ENCODE data around the gene SSX2IP.
"Not testable (repeated sequence)": the region's sequence is repeated elsewhere in the genome, so short reads cannot be mapped to it uniquely, and the experiment has no call there.

Gene SSX2IP

DNA sequence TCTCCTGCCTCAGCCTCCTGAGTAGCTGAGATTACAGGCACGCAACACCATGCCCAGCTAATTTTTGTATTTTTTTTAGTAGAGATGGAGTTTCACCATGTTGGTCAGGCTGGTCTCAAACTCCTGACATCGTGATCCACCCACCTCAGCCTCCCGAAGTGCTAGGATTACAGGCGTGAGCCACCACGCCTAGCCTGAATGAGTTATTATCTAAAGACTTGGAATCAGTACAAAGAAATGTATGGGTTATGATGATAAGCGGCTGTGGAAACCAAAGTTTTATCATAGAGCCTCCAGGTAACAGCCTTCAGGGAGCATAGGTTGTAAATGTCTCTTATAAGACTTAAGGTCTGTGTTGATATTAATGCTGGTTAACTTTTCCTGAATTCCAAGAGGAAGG lies 50.5 kb downstream of the SSX2IP start:
- H3K9me3 ChIP-seq (ENCODE audit: control insufficient read depth in 2 of 2, low read length in 2 of 2); H3K27ac ChIP-seq (ENCODE audit: low read length); H3K4me1 ChIP-seq (ENCODE audit: control insufficient read depth, insufficient read depth, low read length); H3K4me3 ChIP-seq (ENCODE audit: low read length in 2 of 2); H3K27me3 ChIP-seq (ENCODE audit: control insufficient read depth in 1 of 2, insufficient read depth in 2 of 2, low read length in 2 of 2); H3K36me3 ChIP-seq (ENCODE audit: control insufficient read depth in 2 of 2, insufficient read depth in 2 of 2, low read length in 2 of 2); H3K9ac ChIP-seq (ENCODE audit: low read length in 2 of 2): not testable (repeated sequence)

DNA sequence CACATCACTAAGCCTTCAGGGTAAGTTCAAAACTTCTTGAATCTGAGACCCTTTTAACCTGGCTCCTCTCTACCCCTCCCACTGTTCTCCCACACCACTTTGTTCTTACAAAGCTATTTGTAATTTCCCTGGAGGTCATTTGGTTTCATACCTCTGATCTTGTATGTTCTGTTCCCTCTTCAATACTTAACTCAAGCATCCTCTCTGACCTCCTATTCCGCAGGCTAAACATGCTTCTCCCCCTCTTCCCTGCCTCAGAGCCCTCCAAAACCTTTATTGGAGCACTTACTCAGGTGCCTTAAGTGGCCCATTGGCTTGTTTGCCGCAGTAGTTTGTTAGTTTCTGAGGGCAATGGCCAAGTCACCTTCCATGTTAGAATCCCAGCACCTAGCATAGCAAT lies 54.8 kb downstream of the SSX2IP start:
- Histone ChIP-seq H3K9me3 (ENCODE audit: control insufficient read depth in 2 of 2, low read length in 2 of 2) (no peaks in the 10 kb centered on the region), H3K4me1 (ENCODE audit: control insufficient read depth, insufficient read depth, low read length) (no peaks in the 10 kb centered on the region), H3K9ac (ENCODE audit: low read length in 2 of 2) (no peak overlapping the region), H3K4me3 (ENCODE audit: low read length in 2 of 2) (no peak overlapping the region), H3K27ac (ENCODE audit: low read length) (no peak overlapping the region), H3K36me3 (ENCODE audit: control insufficient read depth in 2 of 2, insufficient read depth in 2 of 2, low read length in 2 of 2) (no peaks in the 10 kb centered on the region), H3K27me3 (ENCODE audit: control insufficient read depth in 1 of 2, insufficient read depth in 2 of 2, low read length in 2 of 2) (peaks cover 0 to 2% of the 10 kb centered on the region in 2 donors)

DNA sequence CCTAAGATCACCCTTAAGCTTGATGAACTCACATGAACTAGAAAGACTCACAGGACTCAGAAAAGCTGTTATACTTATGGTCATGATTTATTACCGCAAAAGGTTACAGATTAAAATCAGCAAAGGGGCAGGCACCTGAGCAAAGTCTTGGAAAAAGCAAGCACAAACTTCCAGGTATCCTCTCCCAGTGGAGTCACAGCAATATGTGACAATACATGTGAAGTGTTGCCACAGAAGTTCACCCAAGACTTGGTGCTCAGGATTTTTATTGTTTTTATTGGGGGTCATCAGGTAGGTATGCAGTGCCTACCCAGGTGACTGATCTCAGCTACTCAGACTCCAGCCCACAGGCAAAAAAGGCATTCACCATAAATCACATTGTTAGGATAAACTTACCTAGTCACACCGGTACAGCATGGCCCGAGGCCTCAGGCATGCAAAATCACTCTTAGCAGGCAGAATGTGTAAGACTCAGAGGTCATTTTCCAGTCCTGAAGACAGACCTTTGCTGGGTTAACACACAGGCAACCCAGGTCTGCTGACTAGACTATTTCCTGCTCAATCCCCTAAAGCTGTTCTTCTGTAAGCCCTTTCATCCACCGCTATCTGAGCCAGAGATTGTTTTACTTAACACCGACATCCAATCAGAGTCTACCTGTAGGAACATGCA lies 55.6 kb downstream of the SSX2IP start:
- no peaks in the 10 kb centered on the region for H3K4me1 ChIP-seq (ENCODE audit: control insufficient read depth, insufficient read depth, low read length)
- no peaks in the 10 kb centered on the region for H3K9me3 ChIP-seq (ENCODE audit: control insufficient read depth in 2 of 2, low read length in 2 of 2)
- H3K27ac ChIP-seq (ENCODE audit: low read length), result no peak overlapping the region
- H3K4me3 ChIP-seq (ENCODE audit: low read length in 2 of 2), result no peak overlapping the region
- no peaks in the 10 kb centered on the region for H3K36me3 ChIP-seq (ENCODE audit: control insufficient read depth in 2 of 2, insufficient read depth in 2 of 2, low read length in 2 of 2)
- peaks cover 0 to 2% of the 10 kb centered on the region in 2 donors for H3K27me3 ChIP-seq (ENCODE audit: control insufficient read depth in 1 of 2, insufficient read depth in 2 of 2, low read length in 2 of 2)
- no peak overlapping the region for H3K9ac ChIP-seq (ENCODE audit: low read length in 2 of 2)

DNA sequence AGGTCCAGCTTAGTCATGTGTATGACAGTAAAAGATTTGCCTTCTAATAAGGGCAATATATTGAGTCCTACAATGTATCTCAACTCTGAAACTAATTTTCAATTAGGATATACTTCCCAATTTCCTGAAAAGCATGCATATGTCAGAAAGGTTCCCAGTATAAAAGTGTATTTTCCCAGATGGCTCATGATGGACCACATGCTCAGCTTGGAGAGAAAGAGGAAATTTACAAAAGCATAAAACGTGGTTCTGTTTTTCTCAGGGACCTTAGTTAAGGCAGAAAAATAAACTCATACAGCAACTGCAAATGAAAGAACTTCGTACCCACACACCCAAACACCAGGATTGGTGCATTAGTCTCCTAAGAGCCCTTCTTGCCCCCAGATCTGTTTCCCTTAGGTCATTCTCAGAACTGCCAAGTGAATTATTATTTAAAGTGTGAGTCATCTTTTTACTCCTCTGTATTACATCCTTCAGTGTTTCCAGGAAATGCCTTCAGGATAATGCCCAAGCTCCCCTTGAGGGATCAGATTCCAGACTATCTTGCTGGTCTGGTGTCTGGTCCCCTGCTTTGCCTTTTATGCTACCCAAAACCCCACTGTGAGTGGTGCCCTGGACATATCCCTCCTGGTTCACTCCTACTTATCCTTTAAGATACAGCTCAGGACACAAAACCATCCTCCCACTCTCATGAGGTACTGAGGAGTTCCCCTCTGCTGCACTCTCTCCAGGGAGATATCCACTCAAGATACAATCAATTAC lies 57.4 kb downstream of the SSX2IP start:
- H3K27ac ChIP-seq (ENCODE audit: low read length), result no peak overlapping the region

DNA sequence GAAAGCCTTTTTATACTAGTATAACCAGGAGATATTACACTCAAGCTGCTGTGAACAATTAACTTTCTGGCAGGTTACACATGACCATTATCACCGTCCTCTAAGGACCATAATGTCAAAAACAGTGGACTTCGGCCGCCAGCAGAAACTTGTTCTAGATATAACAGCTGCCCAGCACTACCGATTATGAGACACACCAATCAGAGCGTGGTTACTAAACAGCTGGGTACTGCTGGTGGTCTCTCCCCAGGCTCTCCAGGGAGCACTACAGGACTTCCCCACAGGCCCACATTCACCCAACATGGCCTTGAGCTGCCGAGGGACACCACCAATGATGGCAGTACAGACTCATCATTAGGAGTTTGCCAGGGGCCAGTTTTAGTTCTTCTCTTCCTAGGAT lies 58.1 kb downstream of the SSX2IP start:
- Histone ChIP-seq H3K27ac (ENCODE audit: low read length) (no peak overlapping the region), H3K9ac (ENCODE audit: low read length in 2 of 2) (no peak overlapping the region), H3K4me1 (ENCODE audit: control insufficient read depth, insufficient read depth, low read length) (no peaks in the 10 kb centered on the region), H3K36me3 (ENCODE audit: control insufficient read depth in 2 of 2, insufficient read depth in 2 of 2, low read length in 2 of 2) (no peaks in the 10 kb centered on the region), H3K9me3 (ENCODE audit: control insufficient read depth in 2 of 2, low read length in 2 of 2) (no peaks in the 10 kb centered on the region), H3K27me3 (ENCODE audit: control insufficient read depth in 1 of 2, insufficient read depth in 2 of 2, low read length in 2 of 2) (peaks cover 0 to 2% of the 10 kb centered on the region in 2 donors), H3K4me3 (ENCODE audit: low read length in 2 of 2) (no peak overlapping the region)

More for the DNA sequence above, 57.4 kb downstream of the SSX2IP start:
- no peaks in the 10 kb centered on the region for H3K4me1 ChIP-seq (ENCODE audit: control insufficient read depth, insufficient read depth, low read length)
- H3K36me3 ChIP-seq (ENCODE audit: control insufficient read depth in 2 of 2, insufficient read depth in 2 of 2, low read length in 2 of 2), result no peaks in the 10 kb centered on the region
- H3K4me3 ChIP-seq (ENCODE audit: low read length in 2 of 2), result no peak overlapping the region
- H3K27me3 ChIP-seq (ENCODE audit: control insufficient read depth in 1 of 2, insufficient read depth in 2 of 2, low read length in 2 of 2), result peaks cover 0 to 2% of the 10 kb centered on the region in 2 donors
- H3K9ac ChIP-seq (ENCODE audit: low read length in 2 of 2), result no peak overlapping the region
- no peaks in the 10 kb centered on the region for H3K9me3 ChIP-seq (ENCODE audit: control insufficient read depth in 2 of 2, low read length in 2 of 2)

GRCh38 chr1:84624876-84625275 lies 65.4 kb downstream of the SSX2IP start:
- H3K27me3 ChIP-seq (ENCODE audit: control insufficient read depth in 1 of 2, insufficient read depth in 2 of 2, low read length in 2 of 2), result no peaks in the 10 kb centered on the region
- no peak overlapping the region for H3K9ac ChIP-seq (ENCODE audit: low read length in 2 of 2)
- peaks cover 5% of the 10 kb centered on the region for H3K4me1 ChIP-seq (ENCODE audit: control insufficient read depth, insufficient read depth, low read length)
- H3K9me3 ChIP-seq (ENCODE audit: control insufficient read depth in 2 of 2, low read length in 2 of 2), result no peaks in the 10 kb centered on the region
- no peaks in the 10 kb centered on the region for H3K36me3 ChIP-seq (ENCODE audit: control insufficient read depth in 2 of 2, insufficient read depth in 2 of 2, low read length in 2 of 2)
- H3K4me3 ChIP-seq (ENCODE audit: low read length in 2 of 2), result no peak overlapping the region
- H3K27ac ChIP-seq (ENCODE audit: low read length), result no peak overlapping the region

- Histone ChIP-seq H3K9me3 (ENCODE audit: control insufficient read depth in 2 of 2, low read length in 2 of 2) (no peaks in the 10 kb centered on the region), H3K36me3 (ENCODE audit: control insufficient read depth in 2 of 2, insufficient read depth in 2 of 2, low read length in 2 of 2) (no peaks in the 10 kb centered on the region), H3K9ac (ENCODE audit: low read length in 2 of 2) (no peak overlapping the region), H3K4me1 (ENCODE audit: control insufficient read depth, insufficient read depth, low read length) (peaks cover 24% of the 10 kb centered on the region), H3K4me3 (ENCODE audit: low read length in 2 of 2) (no peak overlapping the region), H3K27me3 (ENCODE audit: control insufficient read depth in 1 of 2, insufficient read depth in 2 of 2, low read length in 2 of 2) (no peaks in the 10 kb centered on the region), H3K27ac (ENCODE audit: low read length) (no peak overlapping the region)
Observed at GRCh38 chr1:84621553-84621952, 68.7 kb downstream of the SSX2IP start.

DNA sequence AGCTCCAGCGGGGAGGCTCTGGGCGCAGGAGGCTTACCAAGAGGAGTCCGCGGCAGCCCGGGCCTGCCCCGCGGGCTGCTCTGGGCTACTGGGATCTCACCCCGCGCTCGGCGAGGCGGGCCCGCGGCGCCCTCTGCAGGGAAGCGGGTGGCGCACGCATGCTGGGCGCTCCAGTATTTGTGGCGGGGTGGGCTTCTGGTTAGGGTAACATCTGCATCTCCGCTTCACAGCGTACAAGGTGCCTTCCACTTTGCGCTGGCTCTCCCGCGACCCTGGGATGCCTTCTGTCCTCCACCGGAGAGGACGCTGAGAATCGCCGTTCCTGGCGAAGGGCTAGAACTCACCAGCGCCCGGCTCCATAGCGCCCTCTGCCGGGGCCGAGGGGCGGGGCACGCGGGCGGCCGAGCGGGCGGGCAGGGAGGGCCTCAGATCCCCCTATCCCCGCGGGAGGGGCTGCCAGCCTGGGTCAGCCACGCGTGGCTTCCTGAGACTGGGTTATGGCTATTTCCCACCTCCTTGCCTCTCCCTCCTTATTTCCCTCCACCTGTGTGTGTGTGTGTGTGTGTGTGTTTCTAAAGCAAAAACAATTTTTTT lies 69.4 kb downstream of the SSX2IP start:
- Histone ChIP-seq H3K27ac (ENCODE audit: low read length) (peak overlapping the region; percentile 31), H3K36me3 (ENCODE audit: control insufficient read depth in 2 of 2, insufficient read depth in 2 of 2, low read length in 2 of 2) (no peaks in the 10 kb centered on the region), H3K27me3 (ENCODE audit: control insufficient read depth in 1 of 2, insufficient read depth in 2 of 2, low read length in 2 of 2) (no peaks in the 10 kb centered on the region), H3K4me3 (ENCODE audit: low read length in 2 of 2) (peak overlapping the region; percentile 80 to 81), H3K9ac (ENCODE audit: low read length in 2 of 2) (peak overlapping the region; percentile 51 to 64), H3K4me1 (ENCODE audit: control insufficient read depth, insufficient read depth, low read length) (peaks cover 24% of the 10 kb centered on the region), H3K9me3 (ENCODE audit: control insufficient read depth in 2 of 2, low read length in 2 of 2) (no peaks in the 10 kb centered on the region)

GRCh38 chr1:84619383-84620102 lies 70.7 kb downstream of the SSX2IP start:
- peak overlapping the region in 1 of 2 donors; percentile 5 for H3K9ac ChIP-seq (ENCODE audit: low read length in 2 of 2)
- no peaks in the 10 kb centered on the region for H3K9me3 ChIP-seq (ENCODE audit: control insufficient read depth in 2 of 2, low read length in 2 of 2)
- no peaks in the 10 kb centered on the region for H3K27me3 ChIP-seq (ENCODE audit: control insufficient read depth in 1 of 2, insufficient read depth in 2 of 2, low read length in 2 of 2)
- no peaks in the 10 kb centered on the region for H3K36me3 ChIP-seq (ENCODE audit: control insufficient read depth in 2 of 2, insufficient read depth in 2 of 2, low read length in 2 of 2)
- H3K27ac ChIP-seq (ENCODE audit: low read length), result peak overlapping the region; percentile 71
- H3K4me1 ChIP-seq (ENCODE audit: control insufficient read depth, insufficient read depth, low read length), result peaks cover 24% of the 10 kb centered on the region
- no peak overlapping the region for H3K4me3 ChIP-seq (ENCODE audit: low read length in 2 of 2)

DNA sequence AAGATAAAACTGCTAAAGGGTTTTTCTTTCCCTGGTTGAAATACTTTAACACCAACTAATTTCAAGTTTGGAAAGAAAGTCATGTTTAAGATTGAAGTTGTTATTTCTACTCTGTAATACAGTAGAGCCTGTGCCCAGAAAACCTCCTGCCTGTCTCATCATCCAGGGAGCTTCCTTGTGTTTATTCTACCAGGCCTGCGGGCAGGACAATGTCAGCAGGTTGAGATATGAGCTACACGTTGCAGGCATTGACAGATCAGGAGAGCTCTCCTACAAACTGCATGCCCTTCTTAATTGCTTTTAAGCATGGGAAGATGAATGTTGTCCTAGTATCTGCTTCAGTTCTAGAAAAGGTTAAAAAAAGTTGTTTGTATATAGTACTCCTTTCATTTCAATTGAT lies 72.9 kb downstream of the SSX2IP start:
- H3K4me3 ChIP-seq (ENCODE audit: low read length in 2 of 2), result no peak overlapping the region
- H3K36me3 ChIP-seq (ENCODE audit: control insufficient read depth in 2 of 2, insufficient read depth in 2 of 2, low read length in 2 of 2), result no peaks in the 10 kb centered on the region
- no peaks in the 10 kb centered on the region for H3K9me3 ChIP-seq (ENCODE audit: control insufficient read depth in 2 of 2, low read length in 2 of 2)
- no peaks in the 10 kb centered on the region for H3K27me3 ChIP-seq (ENCODE audit: control insufficient read depth in 1 of 2, insufficient read depth in 2 of 2, low read length in 2 of 2)
- H3K9ac ChIP-seq (ENCODE audit: low read length in 2 of 2), result no peak overlapping the region
- H3K4me1 ChIP-seq (ENCODE audit: control insufficient read depth, insufficient read depth, low read length), result peaks cover 24% of the 10 kb centered on the region
- peak overlapping the region; percentile 53 for H3K27ac ChIP-seq (ENCODE audit: low read length)

Data from stomach smooth muscle (tissue), 2 donors.